ENCODE results near the gene CFAP77.

- TF ChIP-seq CTCF (IDR thresholded peaks at IDR 0.05) (no peak), POLR2A (IDR thresholded peaks at IDR 0.05) (no peak)
Measured at GRCh38 chr9:132478353-132479050, 68.5 kb downstream of the CFAP77 start.
